Breast epithelium (tissue), 4 donors: ENCODE measurements around the gene SETD6. TPM values are rescaled to one million over a fixed set of nuclear protein-coding genes. Genes with fewer than 3 reads are reported as not detected.
"Not testable (repeated sequence)": the region's sequence is repeated elsewhere in the genome, so short reads cannot be mapped to it uniquely, and the experiment has no call there.

ENCODE experiments used
- DNase-seq, 2 donors: peaks; one replicate each; pipeline ENCODE4 v3.0.0-alpha.2; 2019; ENCODE audit warnings: low spot score in 2 of 2
- H3K27ac ChIP-seq, 2 donors: fragments of 200-600 bp; sonication (generic) in 1 of 2; one replicate each; pipeline ENCODE4 v1.5.1; 2016 to 2019; ENCODE audit warnings: mild to moderate bottlenecking in 1 of 2
- H3K27me3 ChIP-seq, 2 donors: fragments of 200-600 bp; sonication (generic) in 1 of 2; one replicate each; pipeline versions ENCODE4 v1.5.1 to v1.6.0; 2017 to 2019; ENCODE audit warnings: control low read depth in 1 of 2, mild to moderate bottlenecking in 1 of 2
- H3K36me3 ChIP-seq: fragments of 200-600 bp; one replicate; pipeline ENCODE4 v1.5.1; 2019
- H3K4me1 ChIP-seq, 2 donors: fragments of 200-600 bp; sonication (generic); one replicate each; pipeline ENCODE4 v1.5.1; 2016 to 2019; ENCODE audit warnings: control low read depth in 1 of 2
- H3K4me3 ChIP-seq, 3 donors: fragments of 200-600 bp; sonication (generic); 1 replicate in 2 of 3; 2 replicates in 1 of 3; pipeline ENCODE4 v1.5.1; 2016 to 2019; ENCODE audit warnings: mild to moderate bottlenecking in 3 of 3, moderate library complexity in 2 of 3
- H3K9me3 ChIP-seq, 2 donors: fragments of 200-600 bp; sonication (generic) in 1 of 2; one replicate each; pipeline ENCODE4 v1.5.1; 2016 to 2019; ENCODE audit warnings: control low read depth in 1 of 2
- CTCF ChIP-seq, 3 donors: fragments of 450-650 bp; IDR thresholded peaks; one replicate each; pipeline ENCODE4 v1.5.1; 2016 to 2017; ENCODE audit warnings: antibody characterized with exemption in 3 of 3, mild to moderate bottlenecking in 3 of 3, moderate library complexity in 3 of 3
- POLR2A ChIP-seq: fragments of 450-650 bp; IDR thresholded peaks from one replicate; pipeline ENCODE4 v1.6.1; 2016; ENCODE audit warnings: antibody characterized with exemption, mild to moderate bottlenecking, moderate library complexity
- POLR2AphosphoS5 ChIP-seq, 3 donors: sonication (generic); formaldehyde crosslinking; IDR thresholded peaks; one replicate each; pipeline ENCODE4 v1.6.1; 2017; ENCODE audit warnings: antibody characterized with exemption in 3 of 3
- intact Hi-C: fragments of 100-400 bp; cut with DNase I; formaldehyde crosslinking; loops from one replicate; pipeline ENCODE4 v1.15.1; 2023; ENCODE audit warnings: low total_unique reads
- total RNA-seq, 3 donors: library from RNA; depleted of rRNA; stranded (reverse); fragments of >200 nt; gene quantifications; one replicate each; pipeline ENCODE4 v1.1.0, GENCODE V29; 2016

SETD6 gene
- total RNA-seq, 3 donors from 2014 or later = 20.8 to 47.3 (median 44.9) TPM

- intact Hi-C loops = loop anchor here (10.0 kb wide), 1 partner anchor 153 kb away; no protein-coding TSS in a partner anchor
- DNase-seq = peak; percentile 51 to 81
- no peaks in the 10 kb centered on the region for H3K4me1 ChIP-seq
- H3K27me3 ChIP-seq = peaks cover 0 to 5% of the 10 kb centered on the region in 2 donors
- TF ChIP-seq POLR2A (no peak), CTCF (IDR thresholded peaks at IDR 0.05) (peak; percentile 68 to 89 (median 89)), POLR2AphosphoS5 (IDR thresholded peaks at IDR 0.05) (no peak)
- H3K9me3 ChIP-seq = no peaks in the 10 kb centered on the region
- no peak overlapping the region for H3K27ac ChIP-seq
- H3K36me3 ChIP-seq = no peaks in the 10 kb centered on the region
- H3K4me3 ChIP-seq = peak overlapping the region in 2 of 3 donors; percentile 31 to 57
Measured at GRCh38 chr16:58487566-58488351, 27.6 kb upstream of the SETD6 start.

- Histone ChIP-seq H3K27ac (no peak overlapping the region), H3K4me1 (no peaks in the 10 kb centered on the region), H3K27me3 (peaks cover 0 to 5% of the 10 kb centered on the region in 2 donors), H3K36me3 (no peaks in the 10 kb centered on the region), H3K9me3 (no peaks in the 10 kb centered on the region), H3K4me3 (no peak overlapping the region)
- intact Hi-C loops = loop anchor here (10.0 kb wide), 1 partner anchor 154 kb away; no protein-coding TSS in a partner anchor
- DNase-seq = no peak
- TF ChIP-seq POLR2A (no peak), POLR2AphosphoS5 (IDR thresholded peaks at IDR 0.05) (no peak)
Measured at GRCh38 chr16:58488531-58488930, 26.8 kb upstream of the SETD6 start.

- H3K9me3 ChIP-seq = no peaks in the 10 kb centered on the region
- H3K27ac ChIP-seq = no peak overlapping the region
- H3K36me3 ChIP-seq = no peaks in the 10 kb centered on the region
- no peaks in the 10 kb centered on the region for H3K4me1 ChIP-seq
- H3K4me3 ChIP-seq = no peak overlapping the region
- TF ChIP-seq CTCF (IDR thresholded peaks at IDR 0.05) = no peak
- TF ChIP-seq POLR2AphosphoS5 (IDR thresholded peaks at IDR 0.05) = no peak
- no peak for TF ChIP-seq POLR2A
- H3K27me3 ChIP-seq = no peaks in the 10 kb centered on the region
- intact Hi-C loops = no loop called here
- DNase-seq = no peak
Measured at GRCh38 chr16:58490065-58490464, 25.3 kb upstream of the SETD6 start.

- H3K27ac ChIP-seq, H3K27me3 ChIP-seq, H3K4me3 ChIP-seq, H3K36me3 ChIP-seq, intact Hi-C loops, DNase-seq, H3K9me3 ChIP-seq, H3K4me1 ChIP-seq: not testable (repeated sequence)
Measured at GRCh38 chr16:58490539-58490938, 24.8 kb upstream of the SETD6 start.

- TF ChIP-seq CTCF (IDR thresholded peaks at IDR 0.05) = no peak
- no peak for TF ChIP-seq POLR2AphosphoS5 (IDR thresholded peaks at IDR 0.05)
- Histone ChIP-seq H3K4me1 (no peaks in the 10 kb centered on the region), H3K27me3 (no peaks in the 10 kb centered on the region), H3K9me3 (no peaks in the 10 kb centered on the region), H3K27ac (no peak overlapping the region), H3K36me3 (no peaks in the 10 kb centered on the region), H3K4me3 (no peak overlapping the region)
- no peak for DNase-seq
- intact Hi-C loops = no loop called here
Measured at GRCh38 chr16:58492066-58492465, 23.3 kb upstream of the SETD6 start.

- Histone ChIP-seq H3K4me1 (no peaks in the 10 kb centered on the region), H3K4me3 (no peak overlapping the region), H3K9me3 (no peaks in the 10 kb centered on the region), H3K36me3 (no peaks in the 10 kb centered on the region), H3K27me3 (no peaks in the 10 kb centered on the region), H3K27ac (no peak overlapping the region)
- TF ChIP-seq POLR2A = no peak
- TF ChIP-seq POLR2AphosphoS5 (IDR thresholded peaks at IDR 0.05) = no peak
- no peak for TF ChIP-seq CTCF (IDR thresholded peaks at IDR 0.05)
- intact Hi-C loops = no loop called here
- DNase-seq = no peak
Measured at GRCh38 chr16:58492735-58493134, 22.6 kb upstream of the SETD6 start.
